ENCODE results near the gene SERBP1. TPM values are rescaled to one million over a fixed set of nuclear protein-coding genes. Genes with fewer than 3 reads are reported as not detected.

The SERBP1 gene
- total RNA-seq, 1 donor = 96.1 TPM

DNA sequence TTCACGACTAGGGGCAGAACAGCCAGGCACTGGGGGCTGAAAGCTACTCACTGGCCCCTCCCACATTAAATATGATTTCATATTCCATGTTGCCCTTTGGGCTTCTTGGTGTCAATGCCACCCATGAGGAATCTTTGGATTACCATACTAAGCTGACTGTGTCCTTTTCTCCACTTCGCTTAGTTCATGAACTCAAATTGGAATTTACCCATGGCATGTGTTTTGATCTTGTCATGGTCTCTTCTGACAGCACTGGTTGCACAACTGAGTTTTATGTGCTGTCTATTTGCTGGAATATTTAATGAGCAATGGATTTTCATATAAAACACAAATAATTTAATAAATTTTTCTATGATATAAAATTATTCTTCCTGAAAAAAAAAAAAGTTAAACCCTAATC, 59.2 kb downstream of the SERBP1 start:
- DNase-seq (ENCODE audit: low read depth in 2 of 3, low spot score in 2 of 3) = no peak

DNA sequence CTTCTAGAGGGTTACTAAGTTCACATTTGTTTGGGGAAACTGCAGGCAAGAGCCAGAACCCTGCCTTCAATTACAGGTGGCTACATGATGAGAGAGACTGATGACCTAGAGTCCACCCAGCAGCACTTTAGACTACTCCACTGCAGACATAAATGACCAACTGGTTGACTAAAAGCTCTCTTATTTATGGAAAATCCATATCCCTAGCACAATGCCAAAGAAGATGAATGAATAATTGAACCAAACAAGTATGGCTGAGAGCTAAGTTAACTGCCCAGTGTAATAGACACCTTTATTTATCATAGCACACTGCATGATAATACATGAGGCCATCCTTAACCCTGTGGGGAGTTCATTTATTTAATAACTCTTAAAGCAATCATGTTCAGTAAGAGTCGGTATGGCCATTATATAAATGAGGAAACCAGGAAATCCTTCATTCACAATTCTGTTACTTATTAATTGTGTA, 62.1 kb downstream of the SERBP1 start:
- no peak for DNase-seq (ENCODE audit: low read depth in 2 of 3, low spot score in 2 of 3)

DNA sequence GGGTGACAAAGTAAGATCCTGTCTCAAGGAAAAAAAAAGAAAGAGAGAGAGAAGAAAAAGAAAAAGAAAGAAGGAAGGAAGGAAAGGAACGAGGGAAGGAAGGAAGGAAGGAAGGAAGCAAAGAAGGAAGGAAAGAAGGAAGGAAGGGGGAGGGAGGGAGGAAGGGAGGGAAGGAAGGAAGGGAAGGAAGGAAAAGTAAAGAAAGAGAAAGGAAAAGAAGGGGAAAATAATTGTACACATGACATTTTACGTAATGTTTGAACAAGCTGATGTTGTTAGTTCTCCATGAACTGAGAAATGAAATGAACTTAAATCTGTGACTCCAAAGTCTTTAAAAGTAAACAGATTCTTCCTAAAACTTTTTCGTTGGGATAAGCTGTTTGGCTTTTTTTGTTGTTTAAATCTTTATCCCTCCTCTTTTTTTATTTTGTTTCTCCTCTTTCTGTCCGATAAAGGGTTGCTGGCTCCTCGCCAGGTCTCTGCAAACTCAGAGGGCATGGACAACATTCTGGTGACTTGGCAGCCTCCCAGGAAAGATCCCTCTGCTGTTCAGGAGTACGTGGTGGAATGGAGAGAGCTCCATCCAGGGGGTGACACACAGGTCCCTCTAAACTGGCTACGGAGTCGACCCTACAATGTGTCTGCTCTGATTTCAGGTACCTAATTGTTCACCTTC, 62.7 kb downstream of the SERBP1 start:
- DNase-seq (ENCODE audit: low read depth in 2 of 3, low spot score in 2 of 3) = no peak

DNA sequence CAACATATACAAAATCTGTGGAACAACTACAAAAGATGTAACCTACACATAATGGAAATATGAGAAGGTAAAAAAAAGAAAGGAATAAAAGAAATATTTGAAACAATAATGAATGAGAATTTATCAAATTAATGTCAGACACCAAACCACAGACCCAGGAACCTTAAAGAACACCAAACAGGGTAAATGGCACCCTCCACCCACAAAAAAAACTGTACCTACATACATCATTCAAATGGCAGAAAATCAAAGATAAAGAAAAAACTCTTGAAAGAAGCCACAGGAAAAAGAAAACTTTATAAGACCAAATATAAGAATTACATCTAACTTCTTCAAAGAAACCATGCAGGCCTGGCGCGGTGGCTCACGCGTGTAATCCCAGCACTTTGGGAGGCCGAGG, 68.6 kb downstream of the SERBP1 start:
- DNase-seq (ENCODE audit: low read depth in 2 of 3, low spot score in 2 of 3) = no peak

DNA sequence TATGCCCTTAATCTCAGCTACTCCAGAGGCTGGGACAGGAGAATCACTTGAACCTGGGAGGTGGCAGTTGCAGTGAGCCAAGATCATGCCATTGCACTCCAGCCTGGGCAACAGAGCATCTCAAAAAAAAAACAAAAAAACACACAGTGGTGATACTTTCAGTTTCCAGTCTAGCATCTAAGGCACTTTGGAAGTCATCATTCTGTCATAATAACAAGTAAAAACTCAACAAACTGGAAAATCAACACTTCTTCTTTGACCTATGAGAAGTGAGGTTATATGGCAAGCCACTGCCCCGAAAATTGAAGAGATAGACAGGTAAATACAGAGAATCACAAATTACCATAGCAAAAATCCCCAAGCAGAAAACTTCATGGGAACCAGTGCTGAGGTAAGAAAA, 70.6 kb downstream of the SERBP1 start:
- DNase-seq (ENCODE audit: low read depth in 2 of 3, low spot score in 2 of 3) = no peak

Small RNA genes lying within 50 kb of the gene (small RNA-seq; reads per million reads assigned to genes)
- not detected for gene RNU6-387P

Other genes with a start within 250 kb of the SERBP1 start
- 22.4 TPM for gene IL12RB2, start 122.5 kb downstream of the SERBP1 start, total RNA-seq

All from hematopoietic multipotent progenitor cell (in vitro differentiated cells).